GM19452 (cell line): ENCODE results near the gene SLC43A1.
"Not testable (repeated sequence)": the region's sequence is repeated elsewhere in the genome, so short reads cannot be mapped to it uniquely, and the experiment has no call there.

Source experiments
- ATAC-seq: cut with Tn5 transposase; IDR thresholded peaks from one replicate; pipeline ENCODE4 v1.9.1; 2021; ENCODE audit not compliant: unreplicated experiment

The SLC43A1 gene

DNA sequence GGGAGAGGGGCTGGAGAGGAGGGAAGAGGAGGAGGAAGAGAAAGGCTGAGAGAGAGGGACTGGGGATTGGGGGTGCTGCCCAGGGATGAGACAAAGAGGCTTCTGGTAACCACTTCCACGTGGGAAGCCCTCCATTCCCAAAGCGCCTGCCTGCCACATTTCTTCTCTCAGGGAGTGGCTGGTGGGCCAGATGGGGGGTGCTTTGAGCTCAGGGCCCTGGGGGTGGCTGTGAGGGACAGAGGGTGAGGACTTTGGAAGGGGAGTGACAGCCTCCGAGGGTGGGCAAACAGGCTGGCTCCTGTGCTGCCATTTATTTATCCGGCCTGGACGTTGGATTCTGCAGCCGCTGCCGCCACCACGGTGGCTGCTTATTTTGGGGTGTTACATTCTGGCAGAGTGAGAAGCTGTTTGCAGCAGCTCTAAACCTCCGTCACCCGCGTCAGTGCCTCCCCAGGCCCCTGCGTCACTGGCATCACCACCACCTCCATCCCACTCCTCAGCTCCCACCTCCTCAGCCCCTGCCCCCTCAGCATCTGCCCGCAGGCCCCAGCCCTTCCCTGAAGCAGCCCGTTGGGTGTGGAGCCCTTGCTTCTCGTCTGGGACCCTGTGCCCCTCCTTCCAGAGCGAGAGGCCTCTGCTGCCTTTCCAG is 53.5 kb downstream of the SLC43A1 start:
- no peak for ATAC-seq

DNA sequence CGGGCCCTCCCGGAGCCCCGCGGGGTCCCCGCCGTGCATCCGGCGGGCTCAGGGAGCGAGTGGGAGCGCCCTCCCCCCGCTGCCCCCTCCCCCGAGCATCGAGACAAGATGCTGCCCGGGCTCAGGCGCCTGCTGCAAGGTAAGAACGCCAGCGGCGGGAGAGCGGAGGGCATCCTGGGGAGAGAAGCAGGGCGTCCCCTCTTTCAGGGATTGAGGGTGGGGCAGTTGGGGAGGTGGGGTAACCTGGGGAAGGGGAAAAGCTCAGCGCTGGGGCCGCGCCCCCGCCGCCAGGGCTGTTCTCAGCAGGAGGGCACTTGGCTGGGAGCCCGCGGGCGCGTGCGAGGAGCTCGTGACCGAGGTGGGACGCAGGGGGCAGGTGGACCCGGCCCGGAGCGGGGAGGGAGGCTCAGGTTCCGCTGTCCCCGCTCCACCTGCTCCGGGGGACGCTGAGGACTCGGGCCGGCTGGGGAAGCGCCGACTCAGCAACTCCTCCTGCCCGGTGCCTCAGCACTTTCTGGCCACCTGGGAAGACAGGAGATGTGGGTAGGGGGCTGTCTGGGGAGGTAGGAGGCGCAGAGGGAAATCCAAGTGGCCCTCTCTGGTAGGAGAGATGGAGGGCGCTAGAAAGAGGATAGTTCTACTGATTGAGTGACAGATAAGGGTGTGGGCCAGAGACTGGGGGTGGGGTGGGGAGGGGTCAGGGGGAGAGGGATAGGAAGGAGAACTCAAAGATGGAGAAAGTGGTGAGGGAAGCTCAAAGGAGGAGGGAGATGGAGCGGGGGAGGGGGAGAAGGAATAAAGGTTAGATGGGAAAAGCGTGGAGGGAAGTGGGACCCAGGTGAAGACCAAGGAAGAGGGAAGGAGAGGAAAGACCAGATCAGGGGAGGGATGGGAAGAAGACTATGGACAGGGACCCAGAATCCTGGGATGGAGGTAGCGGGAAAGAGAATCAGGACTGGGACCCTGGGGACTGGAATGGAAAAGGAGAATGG is 54.4 kb downstream of the SLC43A1 start:
- ATAC-seq: no peak

DNA sequence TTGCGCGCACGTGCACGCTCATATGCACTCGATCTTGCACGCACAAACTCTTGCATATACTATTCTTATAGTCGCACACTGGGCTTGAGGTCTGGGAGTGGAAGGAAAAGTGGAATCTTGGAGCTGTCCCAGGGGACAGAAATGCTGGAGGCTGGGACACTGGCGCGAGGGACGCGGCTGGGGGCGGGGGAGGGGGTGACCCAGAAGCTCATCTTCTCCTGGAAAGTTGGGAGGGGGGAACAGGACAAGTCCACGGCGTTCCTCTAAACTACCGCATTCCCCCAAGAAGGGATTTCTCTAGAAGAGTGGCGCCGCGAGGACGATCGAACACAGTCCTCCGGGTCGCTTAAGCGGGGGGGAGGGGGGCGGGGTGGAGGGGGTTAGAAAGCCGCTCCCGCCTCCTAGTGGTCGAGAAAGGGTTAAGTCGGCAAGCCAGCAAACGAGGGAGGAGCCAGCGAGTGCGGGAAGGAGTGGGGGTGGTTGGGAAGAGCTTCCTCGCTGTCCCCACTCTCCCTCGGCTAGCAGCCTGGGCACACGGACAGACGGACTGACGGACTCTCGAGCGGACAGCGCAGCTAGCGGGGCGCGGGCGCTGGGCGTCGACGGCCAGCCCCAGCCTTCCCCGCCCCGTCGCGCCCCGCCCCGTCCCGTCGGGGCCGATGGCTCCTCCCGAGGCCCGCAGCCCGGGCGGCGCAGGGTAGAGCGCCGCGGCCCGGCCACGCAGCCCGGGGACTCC is 55.3 kb downstream of the SLC43A1 start, which contains the start of gene RTN4RL2:
Gene RTN4RL2, plus strand, starts transcription at position 507 of the 736 bp plus-strand sequence. CDS start 338 bp downstream, outside the sequence.
- no peak for ATAC-seq

DNA sequence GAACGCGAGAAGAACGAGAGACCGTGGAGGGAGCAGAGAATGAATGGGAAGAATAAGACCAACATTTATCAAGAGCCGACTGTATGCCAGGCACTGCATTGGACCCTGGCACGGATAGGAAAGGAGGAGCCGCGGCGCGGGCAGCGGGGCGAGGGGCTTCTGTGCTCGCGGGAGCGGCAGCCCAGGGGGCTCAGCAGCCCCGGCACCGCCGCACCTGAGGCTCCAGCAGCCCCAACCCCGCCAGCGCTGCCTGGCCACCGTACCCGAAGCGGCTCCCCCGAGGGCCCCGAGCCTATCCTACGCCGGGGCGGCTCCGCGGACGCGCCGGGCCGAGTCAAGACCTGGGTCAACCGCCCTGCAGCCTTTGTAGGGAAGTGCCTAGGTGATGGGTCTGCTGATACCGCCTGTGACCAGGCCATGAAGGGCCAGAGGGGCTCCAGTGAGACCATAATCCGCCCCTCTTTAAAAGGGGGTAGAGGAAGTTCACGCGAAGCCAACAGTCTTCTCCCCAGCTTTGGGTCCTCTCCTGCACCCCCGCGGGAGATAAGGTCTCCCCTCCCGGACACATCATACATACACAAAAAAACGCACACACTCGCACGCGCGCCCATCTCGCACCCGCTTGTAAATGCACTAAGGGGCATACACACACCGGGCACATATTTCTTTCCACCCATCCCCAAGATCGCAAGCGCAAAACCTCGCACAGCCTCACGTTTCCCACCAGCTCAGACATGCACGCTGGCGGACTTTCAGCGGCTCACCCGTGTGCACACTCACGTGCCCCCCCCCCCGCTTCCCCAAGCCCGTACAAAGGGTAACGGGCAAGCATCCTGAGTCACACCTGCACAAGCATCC is 56.1 kb downstream of the SLC43A1 start:
- ATAC-seq: no peak

DNA sequence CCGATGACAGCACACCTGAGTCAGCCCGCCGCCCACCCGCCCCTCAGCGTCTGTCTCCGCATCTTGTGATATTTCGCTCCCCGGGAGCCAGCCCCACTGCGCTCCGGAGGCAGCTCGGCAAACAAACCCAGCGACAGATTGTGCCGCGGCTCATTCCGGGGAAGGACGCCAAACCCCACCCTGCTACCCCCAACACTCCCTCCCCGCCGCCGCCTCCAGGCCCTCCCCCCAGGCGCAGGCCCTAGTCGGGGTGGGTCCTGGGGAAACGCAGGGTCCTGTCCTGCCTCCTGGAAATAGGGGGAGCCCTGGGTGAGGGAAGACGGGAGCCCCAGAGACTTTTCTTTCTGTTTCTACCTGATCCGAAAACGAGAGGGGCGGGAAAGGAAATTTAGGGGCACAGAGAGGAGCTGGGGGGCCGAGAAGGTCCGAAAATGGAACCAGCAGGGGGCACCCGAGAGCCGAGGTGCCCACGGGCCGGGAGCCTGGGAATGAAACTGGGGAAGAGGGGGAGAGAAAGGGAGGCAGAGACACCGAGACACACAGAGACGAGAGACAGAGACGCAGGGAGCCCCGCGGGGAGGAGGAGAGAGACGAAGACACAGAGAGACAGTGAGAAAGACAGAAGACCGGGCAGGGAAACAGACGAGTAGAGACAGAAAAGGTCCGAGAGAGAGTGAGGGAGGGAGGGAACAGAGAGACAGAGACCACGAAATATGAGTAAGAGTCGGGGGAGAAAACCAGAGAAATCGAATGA is 56.9 kb downstream of the SLC43A1 start:
- ATAC-seq: no peak

DNA sequence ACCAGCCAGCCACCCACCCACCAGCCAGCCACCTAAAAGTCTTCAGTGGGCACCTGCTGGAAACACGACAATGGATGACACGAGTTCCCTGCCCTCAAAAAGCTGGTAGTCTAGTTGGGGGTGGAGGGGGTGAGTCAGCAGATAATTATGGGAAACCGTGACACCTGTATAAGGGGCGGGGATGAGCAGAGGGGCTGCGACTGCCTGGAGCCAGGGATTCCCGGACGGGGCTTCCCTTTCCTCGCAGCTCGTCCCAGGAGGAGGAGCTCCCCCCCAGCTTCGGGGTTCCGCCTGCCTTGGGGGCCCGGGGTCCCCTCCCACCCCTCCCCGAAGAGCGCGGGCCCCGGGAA is 57.5 kb downstream of the SLC43A1 start:
- ATAC-seq: no peak

DNA sequence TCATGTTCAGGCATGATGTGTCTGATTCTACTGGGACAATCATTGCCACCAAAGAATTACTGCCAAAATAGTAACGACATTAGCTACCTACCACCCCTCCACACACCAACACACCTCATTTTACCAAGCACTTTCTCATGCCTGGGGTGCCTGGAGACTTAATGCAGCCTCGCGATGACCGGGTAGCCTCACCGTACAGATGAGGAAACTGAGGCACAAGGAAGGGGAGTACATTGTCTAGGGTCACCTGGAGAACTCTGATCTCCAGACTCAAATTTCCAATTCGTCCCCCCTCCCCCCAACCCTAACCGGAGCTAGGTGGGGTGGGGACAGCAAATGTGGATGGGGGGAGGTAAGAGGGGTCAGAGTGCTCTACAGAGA is 57.9 kb downstream of the SLC43A1 start:
- no peak for ATAC-seq

DNA sequence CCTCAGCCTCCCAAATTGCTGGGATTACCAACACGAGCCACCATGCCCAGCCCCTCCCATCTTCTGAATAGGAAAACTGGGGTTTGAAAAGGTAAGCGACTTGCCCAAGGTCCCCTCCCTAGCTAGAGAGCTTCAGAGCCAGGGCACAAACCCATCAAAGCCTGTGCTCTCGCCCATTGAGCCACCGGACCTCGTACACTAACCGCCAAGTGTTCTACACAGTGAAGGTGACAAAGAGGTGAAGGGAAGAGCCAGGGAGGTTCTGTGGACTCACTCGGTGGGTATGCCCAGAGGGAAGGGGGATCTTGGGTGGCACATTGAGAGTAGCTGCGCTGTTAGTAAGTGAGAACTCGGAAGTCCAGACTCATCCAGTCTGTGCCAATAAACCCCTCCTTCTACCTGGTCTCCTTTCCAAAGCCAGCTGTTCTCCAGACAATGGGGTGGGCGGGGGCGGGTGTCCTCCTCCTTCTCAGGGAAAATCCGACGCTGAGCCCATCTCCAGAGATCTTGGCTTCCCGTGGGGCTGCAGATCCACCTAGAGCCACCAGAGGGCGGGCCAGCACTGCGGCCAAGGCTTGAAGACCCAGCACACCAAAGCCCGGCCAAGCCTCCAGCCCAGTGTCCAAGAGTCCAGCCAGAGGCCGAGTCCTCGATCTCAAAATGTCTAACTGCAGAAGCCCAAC is 58.4 kb downstream of the SLC43A1 start:
- ATAC-seq: no peak

DNA sequence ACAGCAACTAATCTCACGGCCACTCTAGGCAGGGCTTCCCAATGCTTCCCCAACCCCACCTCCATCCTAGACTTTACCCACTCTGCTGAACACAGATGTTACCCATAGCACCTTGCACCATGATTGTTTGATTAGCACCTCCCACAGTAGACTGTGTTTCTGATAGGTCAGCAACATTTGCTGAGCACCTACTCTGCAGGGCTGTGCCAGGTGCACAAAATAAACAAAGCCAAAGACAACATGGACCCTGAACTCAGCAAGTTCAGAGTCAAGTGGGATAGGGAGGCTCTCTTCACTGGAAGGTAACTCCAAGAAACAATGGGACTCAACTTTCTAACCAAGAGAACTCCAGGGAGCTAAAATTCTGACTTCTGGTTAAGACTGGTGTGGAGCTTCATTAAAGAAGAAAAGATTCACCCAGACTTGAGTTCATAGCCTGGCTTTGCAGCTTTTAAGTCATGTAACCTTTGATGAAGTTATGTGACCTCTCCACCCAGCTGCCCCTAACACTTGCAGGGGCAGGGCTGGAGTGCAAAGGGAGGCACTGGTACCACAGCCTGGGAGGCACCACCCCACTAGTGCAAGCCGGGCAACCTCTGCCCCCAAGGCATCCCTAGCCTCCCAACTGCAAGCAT is 61.8 kb downstream of the SLC43A1 start:
- no peak for ATAC-seq

DNA sequence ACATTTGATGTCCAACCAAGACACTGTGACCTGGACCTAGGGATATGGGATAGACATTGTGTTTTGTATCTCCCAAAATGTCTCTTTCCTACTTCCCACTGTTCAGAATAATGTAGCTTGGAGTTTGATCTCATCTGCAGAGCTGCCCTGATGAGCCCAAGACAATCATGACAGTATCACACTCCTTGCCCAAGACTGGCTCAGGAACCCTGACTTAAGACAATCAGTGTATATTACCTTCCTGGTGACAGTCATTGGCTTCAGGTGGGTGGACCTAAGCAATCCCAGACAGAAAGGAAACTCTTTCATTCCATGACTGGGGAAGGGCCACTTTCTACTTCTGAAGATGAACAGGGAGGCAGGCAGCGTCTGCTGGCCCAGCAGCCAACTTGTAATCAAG is 69.4 kb downstream of the SLC43A1 start:
- no peak for ATAC-seq

DNA sequence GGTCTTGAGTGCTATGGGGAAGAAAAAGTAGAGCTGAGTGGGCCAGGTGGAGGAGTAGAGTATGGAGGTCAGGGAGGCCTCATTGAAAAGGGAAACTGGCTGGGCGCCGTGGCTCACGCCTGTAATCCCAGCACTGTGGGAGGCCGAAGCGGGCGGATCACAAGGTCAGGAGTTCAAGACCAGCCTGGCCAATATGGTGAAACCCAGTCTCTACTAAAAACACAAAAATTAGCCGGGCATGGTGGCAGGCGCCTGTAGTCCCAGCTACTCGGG is 70.4 kb downstream of the SLC43A1 start:
- ATAC-seq: not testable (repeated sequence)

DNA sequence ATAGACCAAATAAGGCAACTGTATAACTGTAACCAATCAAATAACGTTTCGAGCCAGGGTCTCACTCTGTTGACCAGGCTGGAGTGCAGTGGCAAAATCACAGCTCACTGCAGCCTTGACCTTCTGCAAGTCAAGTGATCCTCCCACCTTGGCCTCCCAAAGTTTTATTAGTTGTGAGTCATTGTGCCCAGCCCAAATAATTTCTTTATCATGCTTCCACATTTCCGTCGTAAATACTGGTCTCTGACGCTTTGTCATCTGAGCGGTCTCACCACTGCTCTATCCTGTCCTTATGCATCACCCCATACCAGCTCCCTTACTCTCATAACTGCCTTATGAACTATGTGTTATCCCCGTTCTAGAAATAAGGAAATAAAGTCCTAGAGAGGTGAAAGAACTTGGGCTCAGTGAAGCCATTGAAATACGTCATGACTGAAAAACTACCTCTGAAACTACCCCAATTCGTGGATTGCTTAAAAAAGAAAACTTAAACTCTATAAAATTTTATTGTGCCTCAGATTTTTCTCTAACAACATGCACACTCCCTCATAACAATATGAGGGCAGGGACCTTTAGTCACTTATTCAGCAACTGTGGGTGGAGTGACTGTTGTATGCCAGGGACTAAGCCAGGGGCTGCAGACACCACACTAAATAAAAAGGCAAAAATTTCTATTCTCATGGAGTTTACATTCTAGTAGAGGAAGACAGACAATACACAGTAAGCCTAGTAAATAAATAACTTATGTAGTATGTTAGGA is 71.0 kb downstream of the SLC43A1 start:
- ATAC-seq: no peak

DNA sequence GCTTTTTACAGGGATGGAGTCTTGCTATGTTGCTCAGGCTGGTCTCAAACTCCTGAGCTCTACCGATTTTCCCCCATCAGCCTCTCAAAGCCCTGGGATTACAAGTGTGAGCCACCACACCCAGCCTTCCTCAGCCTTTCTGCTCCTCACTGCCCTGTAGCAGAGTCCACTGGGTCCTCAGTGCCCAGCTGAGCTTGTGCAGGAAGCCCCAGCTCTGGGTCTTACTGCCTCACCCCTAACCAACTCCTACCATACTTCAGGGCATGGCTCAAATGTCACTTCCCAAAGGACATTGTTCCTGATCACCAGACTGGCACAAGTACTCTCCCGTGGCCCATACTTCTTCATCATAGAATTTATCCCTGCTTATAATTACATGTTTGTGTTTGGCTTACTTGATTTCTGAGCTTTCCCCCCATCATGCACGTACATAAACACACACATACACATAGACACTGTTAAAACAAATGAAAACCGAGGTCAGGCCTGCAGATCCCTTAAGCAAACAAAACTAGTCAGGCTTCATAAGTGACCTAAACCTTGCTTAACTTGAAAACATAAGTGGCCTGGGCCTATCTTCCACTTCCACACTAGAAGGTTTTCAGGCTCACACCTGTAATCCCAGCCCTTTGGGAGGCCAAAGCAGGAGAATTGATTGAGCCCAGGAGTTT is 74.6 kb downstream of the SLC43A1 start:
- no peak for ATAC-seq

DNA sequence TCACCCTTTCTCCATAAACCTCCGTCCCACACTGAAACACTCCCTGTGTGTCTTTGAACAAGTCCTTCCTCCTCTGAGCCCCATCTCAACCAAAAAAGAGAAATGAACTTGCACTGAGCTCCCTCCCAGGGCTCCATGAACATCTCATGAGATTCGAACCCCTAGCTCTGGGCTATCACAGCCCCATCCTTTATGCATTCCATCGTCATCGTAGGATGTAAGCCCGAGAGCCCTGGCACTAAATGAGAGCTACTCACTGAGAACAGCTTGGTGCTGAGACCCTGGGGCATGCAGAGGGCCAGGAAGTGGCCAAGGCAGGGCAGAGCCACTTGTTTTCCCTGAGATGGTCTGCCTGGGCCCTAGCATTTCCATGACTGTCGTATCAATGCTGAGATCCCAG is 75.7 kb downstream of the SLC43A1 start:
- no peak for ATAC-seq

DNA sequence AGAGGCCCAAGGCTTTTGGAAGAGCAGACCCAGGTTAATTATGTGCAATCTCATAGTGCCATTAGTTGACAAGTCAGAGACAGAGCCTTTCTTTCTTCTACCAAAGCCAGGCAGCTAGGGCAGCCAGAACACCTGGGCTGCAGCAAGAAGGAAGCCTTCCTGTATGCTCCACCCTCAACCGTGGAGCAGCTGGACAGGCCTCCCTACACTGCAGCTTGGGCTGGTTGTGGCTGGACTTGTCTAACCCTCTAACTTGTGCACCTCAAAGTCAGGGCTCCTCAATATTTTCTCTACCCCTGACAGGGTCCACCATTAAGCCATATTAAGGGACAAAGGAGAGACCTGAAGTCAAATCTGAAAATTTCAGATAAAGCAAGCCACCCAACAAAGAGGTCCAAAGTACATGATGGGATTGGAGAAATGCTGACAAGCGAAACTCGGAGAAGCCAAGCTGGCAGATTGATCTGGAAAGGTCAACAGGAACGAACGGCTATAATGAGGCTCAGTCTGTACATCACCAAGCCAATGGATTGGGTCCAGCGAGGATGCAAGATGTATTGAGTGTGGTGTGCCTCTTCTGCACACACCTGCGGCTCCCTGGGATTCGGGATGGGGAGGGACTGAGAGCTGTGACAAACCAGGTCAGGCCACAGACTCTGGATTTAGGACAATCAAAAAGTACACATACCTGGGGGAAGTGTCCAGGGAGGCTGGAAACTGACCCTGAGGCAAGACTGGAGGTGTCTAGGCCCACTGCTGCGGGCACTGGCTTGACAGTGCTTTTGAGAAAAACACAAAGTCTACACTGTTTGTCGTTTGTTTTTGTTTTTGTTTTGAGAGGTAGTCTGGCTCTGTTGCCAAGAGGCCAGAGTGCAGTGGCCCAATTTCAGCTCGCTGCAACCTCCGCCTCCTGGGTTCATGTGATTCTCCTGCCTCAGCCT is 76.9 kb downstream of the SLC43A1 start:
- no peak for ATAC-seq

DNA sequence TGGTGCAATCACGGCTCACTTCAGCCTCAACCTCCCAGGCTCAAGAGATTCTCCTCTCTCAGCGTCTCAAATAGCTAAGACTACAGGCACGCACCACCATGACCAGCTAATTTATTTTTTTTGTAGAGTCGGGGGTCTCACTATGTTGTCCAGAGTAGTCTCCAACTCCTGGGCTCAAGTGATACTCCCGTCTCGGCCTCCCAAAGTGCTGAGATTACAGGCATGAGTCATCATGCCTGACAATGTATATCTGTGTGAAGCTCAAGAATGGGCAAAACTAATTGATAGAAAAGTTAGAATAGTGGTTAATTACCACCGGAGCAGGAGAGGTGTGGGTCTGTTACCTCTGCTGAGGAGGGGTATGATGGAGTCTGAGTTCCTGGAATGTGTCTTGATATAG is 79.5 kb downstream of the SLC43A1 start:
- no peak for ATAC-seq
